Cardiac fibroblast (primary cell): ENCODE measurements around the gene TBC1D4.
"Not testable (repeated sequence)": the region's sequence is repeated elsewhere in the genome, so short reads cannot be mapped to it uniquely, and the experiment has no call there.

Experiments
- DNase-seq, 2 donors: peaks; one replicate each; pipeline versions ENCODE4 v3.0.0 to v3.0.0-alpha.2; 2010; ENCODE audit warnings: low read depth in 2 of 2
- H3K4me3 ChIP-seq, 2 donors: replicated peaks in 1 of 2; 1 replicate in 1 of 2; 2 replicates in 1 of 2; pipeline ENCODE4 v1.5.1; 2011; ENCODE audit warnings: low read depth in 2 of 2, low read length in 2 of 2, mild to moderate bottlenecking in 2 of 2, moderate library complexity in 1 of 2
- TF ChIP-seq, protein P1 (sequence below): IDR thresholded peaks from one replicate; pipeline ENCODE4 v1.5.1; 2011; ENCODE audit warnings: low read depth, mild to moderate bottlenecking, low read length, inconsistent platforms

Gene TBC1D4

DNA sequence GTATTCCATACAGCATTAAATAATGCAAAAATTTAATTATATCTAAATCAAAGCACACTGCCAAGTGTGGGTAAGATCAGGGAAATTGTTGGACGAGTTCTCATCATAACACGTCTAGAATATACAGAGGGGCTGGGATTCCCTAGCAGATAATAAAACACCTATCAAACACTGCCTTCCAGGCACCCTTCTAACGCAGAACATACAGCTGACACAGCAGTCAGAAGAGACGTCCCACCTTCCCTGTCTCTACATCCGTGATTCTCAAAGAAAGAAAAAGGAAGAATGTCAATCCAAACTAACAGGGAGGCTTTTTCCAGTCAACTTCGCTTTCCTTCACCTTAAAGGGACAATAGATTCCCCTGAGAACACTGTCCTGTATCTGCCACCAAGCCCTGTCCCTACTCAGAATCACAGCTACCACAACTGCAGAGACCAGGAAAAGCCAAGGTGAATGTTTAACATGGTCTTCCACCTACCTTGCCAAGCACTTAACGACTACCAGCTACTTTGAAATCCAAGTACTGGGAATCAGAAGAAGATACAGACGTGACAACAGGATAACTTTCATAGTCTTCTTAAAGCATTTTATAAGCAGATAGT is 38.5 kb downstream of the TBC1D4 start:
- H3K4me3 ChIP-seq: no peak overlapping the region
- TF ChIP-seq, protein P1, sequence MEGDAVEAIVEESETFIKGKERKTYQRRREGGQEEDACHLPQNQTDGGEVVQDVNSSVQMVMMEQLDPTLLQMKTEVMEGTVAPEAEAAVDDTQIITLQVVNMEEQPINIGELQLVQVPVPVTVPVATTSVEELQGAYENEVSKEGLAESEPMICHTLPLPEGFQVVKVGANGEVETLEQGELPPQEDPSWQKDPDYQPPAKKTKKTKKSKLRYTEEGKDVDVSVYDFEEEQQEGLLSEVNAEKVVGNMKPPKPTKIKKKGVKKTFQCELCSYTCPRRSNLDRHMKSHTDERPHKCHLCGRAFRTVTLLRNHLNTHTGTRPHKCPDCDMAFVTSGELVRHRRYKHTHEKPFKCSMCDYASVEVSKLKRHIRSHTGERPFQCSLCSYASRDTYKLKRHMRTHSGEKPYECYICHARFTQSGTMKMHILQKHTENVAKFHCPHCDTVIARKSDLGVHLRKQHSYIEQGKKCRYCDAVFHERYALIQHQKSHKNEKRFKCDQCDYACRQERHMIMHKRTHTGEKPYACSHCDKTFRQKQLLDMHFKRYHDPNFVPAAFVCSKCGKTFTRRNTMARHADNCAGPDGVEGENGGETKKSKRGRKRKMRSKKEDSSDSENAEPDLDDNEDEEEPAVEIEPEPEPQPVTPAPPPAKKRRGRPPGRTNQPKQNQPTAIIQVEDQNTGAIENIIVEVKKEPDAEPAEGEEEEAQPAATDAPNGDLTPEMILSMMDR: no peak
- DNase-seq: no peak

DNA sequence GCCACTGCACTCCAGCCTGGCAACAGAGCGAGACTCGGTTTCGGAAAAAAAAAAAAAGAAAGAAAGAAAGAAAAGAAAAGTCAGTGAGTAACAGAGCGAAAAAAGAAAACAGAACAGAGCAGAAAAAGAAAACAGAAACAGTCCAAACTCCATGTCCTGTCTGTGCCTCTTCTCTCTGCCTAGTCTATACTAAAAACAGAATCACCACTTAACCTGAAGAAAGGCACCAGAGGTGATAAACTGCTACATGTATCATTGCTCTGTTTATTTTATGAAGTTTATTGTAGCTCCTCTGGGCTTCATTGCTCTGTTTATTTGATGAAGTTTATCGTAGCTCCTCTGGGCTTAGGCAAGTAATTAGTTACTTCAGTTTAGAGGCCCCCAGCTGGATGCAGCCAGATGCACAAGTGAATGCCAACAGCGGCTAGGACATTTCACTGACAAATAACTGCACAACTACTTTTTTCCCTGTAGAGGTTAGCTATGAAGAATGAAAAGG is 39.2 kb downstream of the TBC1D4 start:
- H3K4me3 ChIP-seq: no peak overlapping the region
- TF ChIP-seq, protein P1: no peak
- DNase-seq: peak in 1 of 2 donors; percentile 38

DNA sequence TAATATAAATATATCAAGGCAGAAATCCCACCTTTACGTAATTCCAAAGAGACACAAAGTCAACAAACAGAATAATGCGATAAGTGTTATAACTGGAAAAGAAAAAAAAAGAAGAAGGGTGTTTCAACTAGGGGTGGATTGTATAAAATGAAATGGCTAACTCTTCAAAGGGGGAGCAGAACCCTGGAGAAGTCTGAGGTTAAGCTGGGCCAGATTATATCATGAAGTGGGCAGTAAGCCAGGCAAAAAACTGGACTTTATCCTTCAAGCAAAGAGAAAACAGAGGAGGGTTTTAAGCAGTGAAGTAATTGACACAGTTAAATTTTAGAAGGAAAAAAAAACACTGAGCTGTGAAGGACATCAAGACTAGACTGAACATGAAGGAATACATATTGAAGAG is 41.9 kb downstream of the TBC1D4 start:
- no peak overlapping the region for H3K4me3 ChIP-seq
- no peak for DNase-seq
- TF ChIP-seq, protein P1: no peak

DNA sequence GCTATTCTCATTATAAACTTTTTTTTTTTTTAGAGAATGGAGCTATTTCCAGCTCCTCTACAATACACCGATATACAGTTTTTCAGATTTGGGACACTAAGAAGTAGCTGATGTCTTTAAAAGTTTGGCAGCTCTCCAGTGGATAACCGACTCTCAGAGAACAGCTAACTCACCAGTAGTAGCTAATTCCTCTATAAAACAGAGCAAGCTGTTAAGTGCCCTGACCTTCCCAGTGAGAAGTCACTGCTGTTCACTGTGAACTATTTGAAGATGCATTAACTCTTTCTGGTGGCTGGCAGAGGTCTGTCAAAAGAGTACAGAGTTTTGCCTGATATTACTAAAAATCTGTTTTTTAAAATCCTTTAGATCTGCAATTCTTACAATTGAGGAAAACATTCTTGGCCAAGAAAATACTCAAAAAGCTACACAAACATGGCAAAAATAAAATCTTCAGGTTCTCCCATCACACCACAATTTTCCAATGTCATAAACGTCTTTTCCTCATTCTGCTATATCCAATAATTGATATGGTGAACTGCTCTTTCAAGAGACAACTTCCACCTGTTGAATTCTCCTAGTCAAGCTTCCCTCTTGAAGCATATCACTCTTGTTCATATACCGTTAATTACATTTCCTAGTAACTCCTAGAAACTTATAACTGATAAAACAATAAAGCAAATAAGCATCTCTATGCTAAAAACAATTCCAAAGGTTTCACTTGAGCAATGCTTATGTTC is 44.2 kb downstream of the TBC1D4 start:
- H3K4me3 ChIP-seq: no peak overlapping the region
- TF ChIP-seq, protein P1: no peak
- peak; percentile 47 to 66 for DNase-seq

DNA sequence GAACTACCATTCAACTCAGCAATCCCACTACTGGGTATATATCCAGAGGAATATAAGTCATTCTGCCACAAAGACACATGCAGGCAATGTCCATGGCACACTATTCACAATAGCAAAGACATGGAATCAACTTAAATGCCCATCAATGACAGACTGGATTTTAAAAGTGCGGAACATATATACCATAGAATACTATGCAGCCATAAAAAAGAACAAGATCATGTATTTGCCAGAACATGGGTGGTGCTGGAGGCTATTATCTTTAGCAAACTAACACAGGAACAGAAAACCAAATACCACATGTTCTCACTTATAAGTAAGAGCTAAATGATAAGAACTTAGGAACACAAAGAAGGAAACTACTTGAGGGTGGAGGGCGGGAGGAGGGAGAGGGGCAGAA is 47.8 kb downstream of the TBC1D4 start:
- not testable (repeated sequence) for DNase-seq, H3K4me3 ChIP-seq

DNA sequence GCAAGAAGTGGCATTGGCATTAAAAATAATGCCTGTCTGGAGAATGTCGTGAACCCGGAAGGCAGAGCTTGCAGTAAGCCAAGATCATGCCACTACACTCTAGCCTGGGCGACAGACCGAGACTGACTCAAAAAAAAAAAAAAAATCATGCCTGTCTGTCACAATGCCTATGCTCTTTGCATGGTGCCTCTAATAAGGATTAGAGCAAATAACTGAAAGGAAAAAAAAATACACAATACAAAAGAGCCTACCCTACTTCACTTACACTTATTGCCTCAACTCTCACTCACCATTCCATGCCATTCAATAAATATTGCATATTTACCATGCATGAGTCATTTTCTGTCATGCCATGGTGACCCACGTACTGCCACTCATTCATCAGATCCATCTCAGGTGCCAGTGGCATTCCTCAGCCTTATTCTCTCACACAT is 49.1 kb downstream of the TBC1D4 start:
- no peak overlapping the region for H3K4me3 ChIP-seq
- DNase-seq: no peak
- TF ChIP-seq, protein P1: no peak

DNA sequence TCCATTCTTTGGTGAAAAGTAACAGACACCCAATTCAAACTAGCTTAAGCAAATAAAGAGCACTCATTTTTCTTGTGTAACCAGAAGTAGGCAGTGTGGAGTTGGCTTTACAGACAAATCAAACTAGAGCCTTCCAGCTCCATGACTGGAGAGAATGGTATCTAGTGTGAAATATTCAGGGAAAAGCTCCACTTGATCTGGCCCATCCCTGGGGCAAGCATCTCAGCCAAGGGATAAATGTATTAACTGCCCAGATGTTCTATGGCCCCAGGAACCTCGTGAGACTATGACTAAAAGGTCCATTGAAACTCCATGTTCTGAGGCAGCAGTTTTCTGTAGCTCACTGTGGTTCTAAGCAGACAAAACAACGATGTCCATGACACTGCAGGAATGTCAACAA is 49.9 kb downstream of the TBC1D4 start:
- DNase-seq: peak; percentile 16 to 26
- TF ChIP-seq, protein P1: peak; percentile 9
- no peak overlapping the region for H3K4me3 ChIP-seq
